Thyroid gland (tissue), 4 donors: ENCODE measurements around the gene ZBTB1.

Source experiments
- POLR2A ChIP-seq, 2 donors: fragments of 450-650 bp; IDR thresholded peaks; one replicate each; pipeline ENCODE4 v1.6.1; 2017; ENCODE audit warnings: antibody characterized with exemption in 2 of 2, mild to moderate bottlenecking in 2 of 2, moderate library complexity in 1 of 2
- TF ChIP-seq, protein P1 (sequence below), 6 experiments: fragments of 200-600 bp in 3 of 6; fragments of 450-650 bp in 3 of 6; sonication (generic) in 3 of 6; IDR thresholded peaks; one replicate each; pipeline ENCODE4 v1.5.1; 2016 to 2019; ENCODE audit warnings: antibody characterized with exemption in 6 of 6, mild to moderate bottlenecking in 2 of 6, inconsistent platforms in 1 of 6, moderate library complexity in 1 of 6

GRCh38 chr14:64509036-64509435, 4.5 kb downstream of the ZBTB1 start:
- TF ChIP-seq, protein P1, sequence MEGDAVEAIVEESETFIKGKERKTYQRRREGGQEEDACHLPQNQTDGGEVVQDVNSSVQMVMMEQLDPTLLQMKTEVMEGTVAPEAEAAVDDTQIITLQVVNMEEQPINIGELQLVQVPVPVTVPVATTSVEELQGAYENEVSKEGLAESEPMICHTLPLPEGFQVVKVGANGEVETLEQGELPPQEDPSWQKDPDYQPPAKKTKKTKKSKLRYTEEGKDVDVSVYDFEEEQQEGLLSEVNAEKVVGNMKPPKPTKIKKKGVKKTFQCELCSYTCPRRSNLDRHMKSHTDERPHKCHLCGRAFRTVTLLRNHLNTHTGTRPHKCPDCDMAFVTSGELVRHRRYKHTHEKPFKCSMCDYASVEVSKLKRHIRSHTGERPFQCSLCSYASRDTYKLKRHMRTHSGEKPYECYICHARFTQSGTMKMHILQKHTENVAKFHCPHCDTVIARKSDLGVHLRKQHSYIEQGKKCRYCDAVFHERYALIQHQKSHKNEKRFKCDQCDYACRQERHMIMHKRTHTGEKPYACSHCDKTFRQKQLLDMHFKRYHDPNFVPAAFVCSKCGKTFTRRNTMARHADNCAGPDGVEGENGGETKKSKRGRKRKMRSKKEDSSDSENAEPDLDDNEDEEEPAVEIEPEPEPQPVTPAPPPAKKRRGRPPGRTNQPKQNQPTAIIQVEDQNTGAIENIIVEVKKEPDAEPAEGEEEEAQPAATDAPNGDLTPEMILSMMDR (IDR thresholded peaks at IDR 0.05): no peak
- no peak for TF ChIP-seq POLR2A (IDR thresholded peaks at IDR 0.05)
